Measurements from ENCODE around the gene RAB11FIP4. TPM values are rescaled to one million over a fixed set of nuclear protein-coding genes. Genes with fewer than 3 reads are reported as not detected.

The RAB11FIP4 gene
- total and polyA plus RNA-seq, 2 of the 13 experiments (the other 11 are each of a cell fraction or from before 2014, with no cell fraction given): 28.0 to 89.3 TPM

- DNase-seq (ENCODE audit: low spot score) (no peak), ATAC-seq (peak; percentile 49), FAIRE-seq (peak; percentile 30)
- no TSS peak for BruUV-seq (replicated peaks)
- H3K4me1 ChIP-seq (ENCODE audit: insufficient read depth, low read length): peaks cover 36% of the 10 kb centered on the region
- peak overlapping the region; percentile 90 for H3K4me2 ChIP-seq (ENCODE audit: low read depth, low read length)
- intact Hi-C loops (cut with micrococcal nuclease; ENCODE audit: unreplicated experiment) (no loop called here), in situ Hi-C loops (cut with HindIII; ENCODE audit: extremely low pct_ligation_motif_present, low pct_unique_long_range_greater_than_20kb) (no loop called here)
- H3K79me2 ChIP-seq (ENCODE audit: insufficient read depth, low read length): no peaks in the 10 kb centered on the region
- WGBS (ENCODE audit: low lambda C conversion rate): 20% methylated on average over 7 of the region's 10 CpGs
- POLR2A ChIA-PET: interaction anchor here (1.0 to 2.2 kb wide), 4 partner anchors 11 to 341 kb away, joined by 3 to 9 read pairs (median 5); partner anchors contain the start of gene UTP6
- CTCF ChIA-PET (ENCODE audit: low intra/inter-chr PET ratio, low total read pairs): no interaction called here
- H3K4me3 ChIP-seq (replicated peaks in 1 of 3; ENCODE audit: insufficient read depth in 1 of 3, low read depth in 2 of 3, low read length in 3 of 3): peak overlapping the region; percentile 39 to 64 (median 59); a peak in 5 of 6 replicates
- H3K36me3 ChIP-seq (replicated peaks in 1 of 2; ENCODE audit: control insufficient read depth in 1 of 2, insufficient read depth in 2 of 2, low read length in 2 of 2): no peaks in the 10 kb centered on the region
- H2AFZ ChIP-seq (ENCODE audit: low read length): peak overlapping the region; percentile 55
- no peaks in the 10 kb centered on the region for H4K20me1 ChIP-seq (ENCODE audit: insufficient read depth, low read length)
- H3K9ac ChIP-seq (ENCODE audit: insufficient read depth, low read depth, low read length): peak overlapping the region; percentile 44
- H3K27me3 ChIP-seq (ENCODE audit: control insufficient read depth in 1 of 2, insufficient read depth in 2 of 2, low read length in 2 of 2): peaks cover 0 to 6% of the 10 kb centered on the region in 2 experiments; a peak in 1 of 5 replicates
- peak overlapping the region; percentile 16 for H3K27ac ChIP-seq (ENCODE audit: extremely low read length, insufficient read depth, low read length)
- no peaks in the 10 kb centered on the region for H3K9me3 ChIP-seq (ENCODE audit: low read length)
- TF ChIP-seq CEBPG (CRISPR knock-in tag; IDR thresholded peaks at IDR 0.05) (no peak), ARNTL (CRISPR knock-in tag; IDR thresholded peaks at IDR 0.05) (no peak), ZNF607 (CRISPR knock-in tag; IDR thresholded peaks at IDR 0.05; ENCODE audit: borderline replicate concordance) (0 out of 2 replicates have a peak, but pooled peaks have one; percentile 62), HOXA3 (CRISPR knock-in tag; IDR thresholded peaks at IDR 0.05) (peak; percentile 22; the same call in 1 of the 2 replicates), ZNF629 (CRISPR knock-in tag; conservative IDR thresholded peaks at IDR 0.05) (0 out of 2 replicates have a peak, but pooled peaks have one; percentile 11), HMG20B (CRISPR knock-in tag; conservative IDR thresholded peaks at IDR 0.05) (no peak), ZNF776 (CRISPR knock-in tag; IDR thresholded peaks at IDR 0.05) (no peak), ZNF160 (CRISPR knock-in tag; IDR thresholded peaks at IDR 0.05) (no peak), ZNF501 (CRISPR knock-in tag; IDR thresholded peaks at IDR 0.05) (peak; percentile 33; the same call in 1 of the 2 replicates), ATAD3A (CRISPR knock-in tag; IDR thresholded peaks at IDR 0.05) (no peak), SOX13 (IDR thresholded peaks at IDR 0.05) (no peak), SOX13 (CRISPR knock-in tag; conservative IDR thresholded peaks at IDR 0.05 in 1 of 2, IDR thresholded peaks at IDR 0.05 in 1 of 2) (no peak), MYC (CRISPR knock-in tag; IDR thresholded peaks at IDR 0.05; ENCODE audit: borderline replicate concordance) (peak; percentile 53; the same call in 1 of the 2 replicates), BCL6 (CRISPR knock-in tag; IDR thresholded peaks at IDR 0.05) (no peak), FOXA1 (IDR thresholded peaks at IDR 0.05) (no peak), FOXA1 (CRISPR knock-in tag; IDR thresholded peaks at IDR 0.05) (no peak), ZGPAT (CRISPR knock-in tag; IDR thresholded peaks at IDR 0.05) (0 out of 2 replicates have a peak, but pooled peaks have one; percentile 10), ZNF430 (CRISPR knock-in tag; IDR thresholded peaks at IDR 0.05) (0 out of 2 replicates have a peak, but pooled peaks have one; percentile 21), TFDP1 (CRISPR knock-in tag; IDR thresholded peaks at IDR 0.05; ENCODE audit: borderline replicate concordance) (peak; percentile 52; the same call in 1 of the 2 replicates), ZNF605 (CRISPR knock-in tag; IDR thresholded peaks at IDR 0.05) (0 out of 2 replicates have a peak, but pooled peaks have one; percentile 11), PHF20 (CRISPR knock-in tag; IDR thresholded peaks at IDR 0.05) (no peak), SNAPC2 (CRISPR knock-in tag; IDR thresholded peaks at IDR 0.05) (no peak)
- TF ChIP-seq, protein P1, sequence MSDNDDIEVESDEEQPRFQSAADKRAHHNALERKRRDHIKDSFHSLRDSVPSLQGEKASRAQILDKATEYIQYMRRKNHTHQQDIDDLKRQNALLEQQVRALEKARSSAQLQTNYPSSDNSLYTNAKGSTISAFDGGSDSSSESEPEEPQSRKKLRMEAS (IDR thresholded peaks at IDR 0.05): peak; percentile 78
These were observed 169.3 kb downstream of the RAB11FIP4 start for GRCh38 chr17:31560616-31561235.

Data from HepG2 (cell line).